Mammary epithelial cell (primary cell): ENCODE results near the gene CDC20B.

Experiments
- EZH2 ChIP-seq: IDR thresholded peaks from 2 replicates; pipeline ENCODE4 v1.6.1; 2012; ENCODE audit warnings: low read length, inconsistent platforms, borderline replicate concordance
- TF ChIP-seq, protein P1 (sequence below), 2 donors: IDR thresholded peaks in 1 of 2; conservative IDR thresholded peaks in 1 of 2; 2 replicates each; pipeline ENCODE4 v1.5.1; 2011 to 2012; ENCODE audit warnings: inconsistent platforms in 2 of 2, low read length in 2 of 2, mild to moderate bottlenecking in 2 of 2, control low read depth in 1 of 2, low read depth in 1 of 2; ENCODE audit not compliant: insufficient read depth in 1 of 2; ENCODE audit errors: extremely low read depth in 1 of 2

DNA sequence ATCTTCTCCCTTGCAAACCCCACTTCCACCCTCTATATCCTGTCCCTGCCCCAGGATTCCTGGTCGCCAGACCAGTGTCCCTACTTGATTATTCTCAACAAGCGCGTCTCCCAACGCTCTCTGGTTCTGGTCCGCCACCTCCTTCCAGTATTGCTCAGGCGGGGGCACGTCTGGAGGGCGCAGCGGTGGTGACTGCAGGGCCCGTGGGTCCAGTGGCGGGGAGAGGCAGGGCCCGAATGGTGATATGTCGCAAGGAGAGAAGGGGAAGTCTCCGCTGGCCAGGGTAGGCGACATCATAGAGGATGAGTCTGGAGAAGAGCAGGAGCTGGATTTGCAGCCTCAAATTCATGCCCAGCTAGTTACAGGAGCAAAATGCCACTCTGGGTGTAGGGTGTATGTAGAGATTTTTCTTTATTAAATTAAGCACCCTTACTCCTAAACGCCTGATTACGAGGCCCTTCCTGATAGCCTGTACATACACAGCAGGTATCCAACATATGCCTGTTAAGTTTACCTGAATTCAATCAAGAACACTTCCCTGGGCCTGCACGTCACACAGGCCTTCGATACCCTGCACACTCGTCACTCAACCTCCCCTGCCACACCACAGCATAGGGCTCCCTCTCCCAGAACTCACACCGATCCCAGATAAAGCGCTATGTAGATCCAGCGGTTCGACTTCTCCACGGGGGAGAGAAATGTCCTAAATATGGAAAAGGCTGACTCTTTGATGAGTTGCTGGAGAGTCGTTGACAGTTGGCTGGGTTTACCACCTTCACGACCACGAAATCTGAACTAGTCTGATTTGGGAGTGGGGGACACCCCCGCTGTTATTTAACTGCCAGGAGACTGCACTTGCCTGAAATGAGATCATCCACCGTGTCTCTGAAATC is 49.4 kb upstream of the CDC20B start:
- TF ChIP-seq, protein P1, sequence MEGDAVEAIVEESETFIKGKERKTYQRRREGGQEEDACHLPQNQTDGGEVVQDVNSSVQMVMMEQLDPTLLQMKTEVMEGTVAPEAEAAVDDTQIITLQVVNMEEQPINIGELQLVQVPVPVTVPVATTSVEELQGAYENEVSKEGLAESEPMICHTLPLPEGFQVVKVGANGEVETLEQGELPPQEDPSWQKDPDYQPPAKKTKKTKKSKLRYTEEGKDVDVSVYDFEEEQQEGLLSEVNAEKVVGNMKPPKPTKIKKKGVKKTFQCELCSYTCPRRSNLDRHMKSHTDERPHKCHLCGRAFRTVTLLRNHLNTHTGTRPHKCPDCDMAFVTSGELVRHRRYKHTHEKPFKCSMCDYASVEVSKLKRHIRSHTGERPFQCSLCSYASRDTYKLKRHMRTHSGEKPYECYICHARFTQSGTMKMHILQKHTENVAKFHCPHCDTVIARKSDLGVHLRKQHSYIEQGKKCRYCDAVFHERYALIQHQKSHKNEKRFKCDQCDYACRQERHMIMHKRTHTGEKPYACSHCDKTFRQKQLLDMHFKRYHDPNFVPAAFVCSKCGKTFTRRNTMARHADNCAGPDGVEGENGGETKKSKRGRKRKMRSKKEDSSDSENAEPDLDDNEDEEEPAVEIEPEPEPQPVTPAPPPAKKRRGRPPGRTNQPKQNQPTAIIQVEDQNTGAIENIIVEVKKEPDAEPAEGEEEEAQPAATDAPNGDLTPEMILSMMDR (conservative IDR thresholded peaks at IDR 0.05 in 1 of 2, IDR thresholded peaks at IDR 0.05 in 1 of 2; ENCODE audit: extremely low read depth in 1 of 2, insufficient read depth in 1 of 2, low read depth in 1 of 2, low read length in 2 of 2), result no peak
- TF ChIP-seq EZH2, result no peak
